Fibroblast of skin of left quadriceps (primary cell): ENCODE measurements around the gene EIF4G1.

Source experiments
- DNase-seq, 2 experiments: peaks; one replicate each; pipeline ENCODE4 v3.0.0-alpha.2; 2013; ENCODE audit warnings: low read depth in 2 of 2

Gene EIF4G1

GRCh38 chr3:184307915-184308314 lies 6.5 kb upstream of the EIF4G1 start:
- no peak for DNase-seq

- DNase-seq: no peak
Measured at GRCh38 chr3:184308744-184309143, 5.7 kb upstream of the EIF4G1 start.

- DNase-seq: no peak
Measured at GRCh38 chr3:184311633-184312032, 2.8 kb upstream of the EIF4G1 start.

- peak; percentile 64 to 65 for DNase-seq
Measured at GRCh38 chr3:184314700-184315542, 515 bp downstream of the EIF4G1 start.

GRCh38 chr3:184315543-184315867 lies 1.1 kb downstream of the EIF4G1 start:
- DNase-seq: no peak

GRCh38 chr3:184315871-184316661 lies 1.7 kb downstream of the EIF4G1 start:
- no peak for DNase-seq

GRCh38 chr3:184316792-184317191 lies 2.4 kb downstream of the EIF4G1 start:
- no peak for DNase-seq

GRCh38 chr3:184317201-184317600 lies 2.8 kb downstream of the EIF4G1 start:
- DNase-seq: no peak

- DNase-seq: peak; percentile 93 to 94
Measured at GRCh38 chr3:184320104-184320445, 5.7 kb downstream of the EIF4G1 start.

- DNase-seq: no peak
Measured at GRCh38 chr3:184321666-184322065, 7.3 kb downstream of the EIF4G1 start.

GRCh38 chr3:184322731-184323487 lies 8.5 kb downstream of the EIF4G1 start:
- no peak for DNase-seq

- DNase-seq: no peak
Measured at GRCh38 chr3:184323696-184324095, 9.3 kb downstream of the EIF4G1 start.

GRCh38 chr3:184325269-184325668 lies 10.9 kb downstream of the EIF4G1 start:
- DNase-seq: no peak

- no peak for DNase-seq
Measured at GRCh38 chr3:184325715-184326369, 11.4 kb downstream of the EIF4G1 start.

GRCh38 chr3:184327171-184327570 lies 12.8 kb downstream of the EIF4G1 start:
- DNase-seq: no peak

GRCh38 chr3:184328516-184328915 lies 14.1 kb downstream of the EIF4G1 start:
- no peak for DNase-seq

GRCh38 chr3:184332370-184333090 lies 18.1 kb downstream of the EIF4G1 start:
- DNase-seq: peak; percentile 58 to 63

- no peak for DNase-seq
Measured at GRCh38 chr3:184333190-184333589, 18.8 kb downstream of the EIF4G1 start.

- no peak for DNase-seq
Measured at GRCh38 chr3:184333700-184334099, 19.3 kb downstream of the EIF4G1 start.

- no peak for DNase-seq
Measured at GRCh38 chr3:184334470-184335158, 20.2 kb downstream of the EIF4G1 start.

- no peak for DNase-seq
Measured at GRCh38 chr3:184335291-184335660, 20.9 kb downstream of the EIF4G1 start.
